ENCODE measurements around the gene ASPDH.

ASPDH gene

GRCh38 chr19:50468818-50469217 is 44.9 kb downstream of the ASPDH start:
- no peak for TF ChIP-seq TAF1 (IDR thresholded peaks at IDR 0.05; ENCODE audit: low read depth, low read length)
- no peak for TF ChIP-seq PAX5 (IDR thresholded peaks at IDR 0.05; ENCODE audit: insufficient read depth, low read length, severe bottlenecking)
- TF ChIP-seq POLR2A (IDR thresholded peaks at IDR 0.05; ENCODE audit: low read depth, low read length): no peak
- no peak for TF ChIP-seq POLR2AphosphoS5 (IDR thresholded peaks at IDR 0.05; ENCODE audit: low read depth, low read length)
- TF ChIP-seq POU2F2 (IDR thresholded peaks at IDR 0.05; ENCODE audit: low read depth, low read length): no peak
- TF ChIP-seq SPI1 (IDR thresholded peaks at IDR 0.05; ENCODE audit: low read depth, low read length): no peak
- FAIRE-seq: no peak

GRCh38 chr19:50467566-50467965 is 46.1 kb downstream of the ASPDH start:
- no peak for FAIRE-seq
- TF ChIP-seq PAX5 (IDR thresholded peaks at IDR 0.05; ENCODE audit: insufficient read depth, low read length, severe bottlenecking): no peak
- TF ChIP-seq SPI1 (IDR thresholded peaks at IDR 0.05; ENCODE audit: low read depth, low read length): no peak
- no peak for TF ChIP-seq POU2F2 (IDR thresholded peaks at IDR 0.05; ENCODE audit: low read depth, low read length)
- TF ChIP-seq POLR2AphosphoS5 (IDR thresholded peaks at IDR 0.05; ENCODE audit: low read depth, low read length): no peak
- no peak for TF ChIP-seq TAF1 (IDR thresholded peaks at IDR 0.05; ENCODE audit: low read depth, low read length)
- TF ChIP-seq POLR2A (IDR thresholded peaks at IDR 0.05; ENCODE audit: low read depth, low read length): no peak

More at GRCh38 chr19:50468818-50469217, 44.9 kb downstream of the ASPDH start:
- DNase-seq (ENCODE audit: insufficient read length, low spot score): no peak

GRCh38 chr19:50466706-50467039 is 47.0 kb downstream of the ASPDH start:
- DNase-seq (ENCODE audit: insufficient read length, low spot score) (no peak), FAIRE-seq (no peak)
- no peak for TF ChIP-seq SPI1 (IDR thresholded peaks at IDR 0.05; ENCODE audit: low read depth, low read length)
- no peak for TF ChIP-seq TAF1 (IDR thresholded peaks at IDR 0.05; ENCODE audit: low read depth, low read length)
- TF ChIP-seq POLR2A (IDR thresholded peaks at IDR 0.05; ENCODE audit: low read depth, low read length): no peak
- no peak for TF ChIP-seq POU2F2 (IDR thresholded peaks at IDR 0.05; ENCODE audit: low read depth, low read length)
- TF ChIP-seq POLR2AphosphoS5 (IDR thresholded peaks at IDR 0.05; ENCODE audit: low read depth, low read length): no peak
- TF ChIP-seq PAX5 (IDR thresholded peaks at IDR 0.05; ENCODE audit: insufficient read depth, low read length, severe bottlenecking): no peak

More at GRCh38 chr19:50467566-50467965, 46.1 kb downstream of the ASPDH start:
- no peak for DNase-seq (ENCODE audit: insufficient read length, low spot score)

DNA sequence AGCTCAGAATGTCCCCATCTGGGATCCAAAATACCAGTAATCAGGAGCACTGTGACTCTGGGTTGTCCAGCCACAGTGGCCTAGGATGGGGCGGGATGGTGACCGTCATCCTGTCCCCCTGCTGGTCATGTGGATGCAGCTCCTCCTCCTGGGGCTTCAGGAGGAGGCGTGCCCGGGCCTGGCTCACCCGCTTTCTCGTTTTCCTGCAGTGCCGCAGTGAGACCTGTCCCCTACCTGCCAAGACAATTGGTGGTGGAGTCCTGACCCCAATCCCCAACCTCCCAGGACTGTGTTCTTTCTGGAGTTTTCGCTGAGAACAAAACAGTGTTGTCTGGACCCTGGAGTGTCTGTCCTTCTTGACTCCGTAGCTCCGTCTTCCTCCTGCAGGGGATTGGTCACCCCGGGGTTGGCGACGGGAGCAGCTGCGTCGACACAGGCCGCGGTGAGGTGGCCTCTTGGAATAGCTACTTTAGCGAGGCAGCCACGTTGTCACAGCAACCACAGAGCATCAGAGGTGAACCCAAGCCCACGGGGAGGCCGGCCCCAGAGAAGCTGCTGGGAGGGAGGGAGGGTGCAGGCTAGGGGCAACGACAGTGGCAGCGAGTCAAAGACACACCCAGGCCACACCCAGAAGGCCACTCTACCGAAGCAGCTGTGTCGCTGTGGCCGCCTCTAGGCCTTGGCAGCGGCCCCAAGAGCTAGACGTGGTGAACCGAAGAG is 47.6 kb downstream of the ASPDH start:
- DNase-seq (ENCODE audit: insufficient read length, low spot score) (no peak), FAIRE-seq (no peak)
- TF ChIP-seq TAF1 (IDR thresholded peaks at IDR 0.05; ENCODE audit: low read depth, low read length) (no peak), POLR2A (IDR thresholded peaks at IDR 0.05; ENCODE audit: low read depth, low read length) (no peak), SPI1 (IDR thresholded peaks at IDR 0.05; ENCODE audit: low read depth, low read length) (no peak), POLR2AphosphoS5 (IDR thresholded peaks at IDR 0.05; ENCODE audit: low read depth, low read length) (no peak), PAX5 (IDR thresholded peaks at IDR 0.05; ENCODE audit: insufficient read depth, low read length, severe bottlenecking) (no peak)

DNA sequence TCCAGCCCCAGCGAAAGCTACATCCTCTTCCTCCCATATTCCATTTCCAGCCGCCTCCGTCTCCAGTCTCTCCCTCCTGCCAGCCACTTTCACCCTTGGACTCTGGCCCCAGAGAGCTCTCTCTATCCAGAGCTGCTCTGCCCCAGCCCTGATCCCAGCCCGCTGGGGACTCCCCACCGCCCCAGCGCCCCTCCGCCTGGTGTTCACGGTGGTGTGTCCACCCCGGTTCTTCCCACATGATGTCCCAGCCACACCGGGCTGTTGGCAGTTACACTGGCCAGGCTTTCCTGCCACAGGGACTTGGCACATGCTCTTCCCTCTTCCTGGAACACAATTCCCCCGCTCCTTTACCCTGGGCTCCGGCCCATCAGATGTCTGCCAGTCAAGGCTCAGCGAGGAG is 48.7 kb downstream of the ASPDH start:
- TF ChIP-seq SPI1 (IDR thresholded peaks at IDR 0.05; ENCODE audit: low read depth, low read length) (no peak), POLR2A (IDR thresholded peaks at IDR 0.05; ENCODE audit: low read depth, low read length) (no peak), POU2F2 (IDR thresholded peaks at IDR 0.05; ENCODE audit: low read depth, low read length) (no peak), TAF1 (IDR thresholded peaks at IDR 0.05; ENCODE audit: low read depth, low read length) (no peak), PAX5 (IDR thresholded peaks at IDR 0.05; ENCODE audit: insufficient read depth, low read length, severe bottlenecking) (no peak), POLR2AphosphoS5 (IDR thresholded peaks at IDR 0.05; ENCODE audit: low read depth, low read length) (no peak)
- DNase-seq (ENCODE audit: insufficient read length, low spot score) (no peak), FAIRE-seq (no peak)

DNA sequence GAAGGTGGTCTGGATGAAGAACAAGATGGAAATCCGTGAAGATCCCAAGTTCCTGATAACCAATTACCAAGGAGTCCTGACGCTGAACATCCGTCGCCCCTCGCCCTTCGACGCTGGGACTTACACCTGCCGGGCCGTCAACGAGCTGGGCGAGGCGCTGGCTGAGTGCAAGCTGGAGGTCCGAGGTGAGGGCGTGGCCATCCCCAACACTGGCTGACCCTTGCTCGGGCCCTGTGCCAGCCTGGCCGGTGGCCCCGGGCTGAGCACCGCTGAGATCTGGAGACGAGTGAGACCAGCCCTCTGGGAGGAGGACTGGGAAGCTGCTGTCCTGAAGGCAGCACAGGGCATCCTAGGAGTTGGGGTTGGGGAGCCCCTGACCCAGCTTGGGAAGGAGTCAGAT is 49.4 kb downstream of the ASPDH start:
- no peak for FAIRE-seq
- TF ChIP-seq POU2F2 (IDR thresholded peaks at IDR 0.05; ENCODE audit: low read depth, low read length): no peak
- TF ChIP-seq TAF1 (IDR thresholded peaks at IDR 0.05; ENCODE audit: low read depth, low read length): no peak
- TF ChIP-seq POLR2AphosphoS5 (IDR thresholded peaks at IDR 0.05; ENCODE audit: low read depth, low read length): no peak
- TF ChIP-seq POLR2A (IDR thresholded peaks at IDR 0.05; ENCODE audit: low read depth, low read length): no peak
- no peak for TF ChIP-seq PAX5 (IDR thresholded peaks at IDR 0.05; ENCODE audit: insufficient read depth, low read length, severe bottlenecking)
- no peak for TF ChIP-seq SPI1 (IDR thresholded peaks at IDR 0.05; ENCODE audit: low read depth, low read length)
- DNase-seq (ENCODE audit: insufficient read length, low spot score): no peak

- no peak for TF ChIP-seq POLR2A (IDR thresholded peaks at IDR 0.05; ENCODE audit: low read depth, low read length)
- no peak for TF ChIP-seq PAX5 (IDR thresholded peaks at IDR 0.05; ENCODE audit: insufficient read depth, low read length, severe bottlenecking)
- TF ChIP-seq SPI1 (IDR thresholded peaks at IDR 0.05; ENCODE audit: low read depth, low read length): no peak
- TF ChIP-seq TAF1 (IDR thresholded peaks at IDR 0.05; ENCODE audit: low read depth, low read length): no peak
- TF ChIP-seq POLR2AphosphoS5 (IDR thresholded peaks at IDR 0.05; ENCODE audit: low read depth, low read length): no peak
- no peak for TF ChIP-seq POU2F2 (IDR thresholded peaks at IDR 0.05; ENCODE audit: low read depth, low read length)
- no peak for DNase-seq (ENCODE audit: insufficient read length, low spot score)
- no peak for FAIRE-seq
Measured at GRCh38 chr19:50462970-50463369, 50.7 kb downstream of the ASPDH start.

Data from GM12891 (cell line).